Endothelial cell of umbilical vein (primary cell): ENCODE data around the gene LTO1. TPM values are rescaled to one million over a fixed set of nuclear protein-coding genes. Genes with fewer than 3 reads are reported as not detected.

Experiments used
- BruUV-seq: library from RNA; stranded (reverse); fragments of 400-500 nt; replicated peaks from 2 replicates; lab custom pipeline; 2021; lab: Mats Ljungman, UMichigan
- CTCF ChIA-PET: fragments of 300-600, 350-600 bp; sonication (Branson Sonifier 250); formaldehyde crosslinking; loops from one replicate; lab custom pipeline; 2021; ENCODE audit warnings: antibody characterized with exemption, inconsistent platforms; lab: Charles Lee
- POLR2A ChIA-PET: fragments of 300-600, 350-600 bp; sonication (Branson Sonifier 250); formaldehyde crosslinking; loops from one replicate; lab custom pipeline; 2021; ENCODE audit warnings: antibody characterized with exemption, inconsistent platforms; lab: Charles Lee
- DNase-seq: peaks from one replicate; pipeline ENCODE4 v3.0.0-alpha.2; 2011; ENCODE audit warnings: low read depth, low spot score
- FAIRE-seq: peaks from 2 replicates; lab custom pipeline; 2011; peaks lifted over from hg19 to GRCh38; lab: Jason Lieb, UNC
- H2AFZ ChIP-seq: 2 replicates; pipeline ENCODE4 v1.6.0; 2012; ENCODE audit warnings: low read depth, low read length, control low read depth, inconsistent platforms
- H3K27ac ChIP-seq: 2 replicates; pipeline ENCODE4 v1.5.1; 2011; ENCODE audit warnings: low read depth, mild to moderate bottlenecking, control low read depth, low read length, moderate library complexity; ENCODE audit not compliant: insufficient read depth
- H3K27me3 ChIP-seq, 2 experiments: 2 replicates each; pipeline versions ENCODE4 v1.6.0 to v1.6.1; 2011; ENCODE audit warnings: low read length in 2 of 2, mixed read lengths in 1 of 2; ENCODE audit not compliant: control insufficient read depth in 2 of 2, insufficient read depth in 2 of 2
- H3K36me3 ChIP-seq, 2 experiments: 2 replicates in 1 of 2; 3 replicates in 1 of 2; pipeline ENCODE4 v1.5.1; 2011; ENCODE audit warnings: low read length in 2 of 2, mild to moderate bottlenecking in 1 of 2, moderate library complexity in 1 of 2; ENCODE audit not compliant: control insufficient read depth in 2 of 2, insufficient read depth in 2 of 2; ENCODE audit errors: extremely low read depth in 1 of 2
- H3K4me1 ChIP-seq: 3 replicates; pipeline ENCODE4 v1.5.1; 2011; ENCODE audit warnings: mild to moderate bottlenecking, low read length; ENCODE audit not compliant: control insufficient read depth, insufficient read depth; ENCODE audit errors: extremely low read depth
- H3K4me2 ChIP-seq: 2 replicates; pipeline ENCODE4 v1.6.1; 2011; ENCODE audit warnings: low read length, control low read depth, mixed read lengths; ENCODE audit not compliant: insufficient read depth
- H3K4me3 ChIP-seq, 3 experiments: fragments of 200-600 bp in 1 of 3; sonication (generic), shearing (Covaris generic) in 1 of 3; replicated peaks in 1 of 3; 2 replicates each; pipeline ENCODE4 v1.5.1; 2011 to 2016; ENCODE audit warnings: control low read depth in 3 of 3, low read length in 3 of 3, mild to moderate bottlenecking in 2 of 3, inconsistent platforms in 1 of 3, low read depth in 1 of 3, moderate library complexity in 1 of 3; ENCODE audit not compliant: insufficient read depth in 1 of 3
- H3K79me2 ChIP-seq: 2 replicates; pipeline ENCODE4 v1.6.0; 2012; ENCODE audit warnings: low read length, inconsistent platforms; ENCODE audit not compliant: control insufficient read depth, insufficient read depth
- H3K9ac ChIP-seq: replicated peaks from 2 replicates; pipeline ENCODE3; 2011; ENCODE audit warnings: low read length, control low read depth; ENCODE audit not compliant: insufficient read depth; ENCODE audit errors: extremely low read depth
- H3K9me1 ChIP-seq: replicated peaks from 3 replicates; pipeline ENCODE4 v1.6.0; 2011; ENCODE audit warnings: mild to moderate bottlenecking, low read length; ENCODE audit not compliant: control insufficient read depth, insufficient read depth; ENCODE audit errors: extremely low read depth
- H3K9me3 ChIP-seq: replicated peaks from 2 replicates; pipeline ENCODE4 v1.5.1; 2012; ENCODE audit warnings: low read length, inconsistent platforms; ENCODE audit not compliant: control insufficient read depth, insufficient read depth
- H4K20me1 ChIP-seq: replicated peaks from 2 replicates; pipeline ENCODE3; 2011; ENCODE audit warnings: mild to moderate bottlenecking, low read length; ENCODE audit not compliant: control insufficient read depth, insufficient read depth; ENCODE audit errors: extremely low read depth
- EZH2 ChIP-seq: IDR thresholded peaks from 2 replicates; pipeline ENCODE4 v1.6.1; 2012; ENCODE audit warnings: borderline replicate concordance, low read depth, mild to moderate bottlenecking, moderate library complexity, low read length, inconsistent platforms; ENCODE audit not compliant: severe bottlenecking
- GATA2 ChIP-seq: IDR thresholded peaks from 2 replicates; pipeline ENCODE4 v1.7.0; 2011; ENCODE audit warnings: low read depth, mild to moderate bottlenecking, moderate library complexity, mixed read lengths, low read length; ENCODE audit not compliant: insufficient read length, insufficient read depth
- JUN ChIP-seq: IDR thresholded peaks from 2 replicates; pipeline ENCODE4 v1.6.1; 2011; ENCODE audit warnings: borderline replicate concordance, low read depth; ENCODE audit not compliant: insufficient read length, insufficient read depth
- MYC ChIP-seq: IDR thresholded peaks from one replicate; pipeline ENCODE4 v1.6.1; 2011; ENCODE audit warnings: mild to moderate bottlenecking, low read depth, low read length
- POLR2A ChIP-seq: IDR thresholded peaks from 2 replicates; pipeline ENCODE4 v1.6.1; 2012; ENCODE audit warnings: low read depth, mild to moderate bottlenecking, control low read depth, low read length
- POLR2AphosphoS5 ChIP-seq: IDR thresholded peaks from 2 replicates; pipeline ENCODE4 v1.6.1; 2012; ENCODE audit warnings: low read depth, mild to moderate bottlenecking, control low read depth, low read length, moderate library complexity; ENCODE audit not compliant: insufficient read depth
- dilution Hi-C: fragments of 300-500 bp; cut with MboI; formaldehyde crosslinking; loops from one replicate; pipeline ENCODE4 v1.15.0; 2019; ENCODE audit warnings: low sequenced_read_pairs; ENCODE audit not compliant: extremely low pct_ligation_motif_present
- intact Hi-C: fragments of 100-400 bp; cut with micrococcal nuclease; formaldehyde crosslinking; loops from one replicate; pipeline ENCODE4 v1.10.0; 2022
- polyA plus RNA-seq, 4 experiments: library from polyadenylated mRNA; depleted of rRNA in 3 of 4; stranded (reverse) in 3 of 4; unstranded in 1 of 4; fragments of >200 nt; gene quantifications; 2 replicates each; pipeline versions ENCODE4 v1.2.1 to v1.2.3, GENCODE V29; 2011 to 2012; ENCODE audit warnings: missing spikeins in 1 of 4
- total RNA-seq: library from RNA; stranded (reverse); gene quantifications from 2 replicates; pipeline ENCODE4 v1.2.3, GENCODE V29; 2021
- TF ChIP-seq, protein P1 (sequence below), 2 donors: IDR thresholded peaks; 1 replicate in 1 of 2; 2 replicates in 1 of 2; pipeline ENCODE4 v1.5.1; 2011; ENCODE audit warnings: low read length in 2 of 2, mild to moderate bottlenecking in 2 of 2, moderate library complexity in 2 of 2, control low read depth in 1 of 2, inconsistent platforms in 1 of 2, low read depth in 1 of 2; ENCODE audit not compliant: insufficient read depth in 1 of 2; ENCODE audit errors: extremely low read depth in 1 of 2
- TF ChIP-seq, protein P2 (sequence below): IDR thresholded peaks from 2 replicates; pipeline ENCODE4 v1.6.1; 2011; ENCODE audit not compliant: insufficient read depth, insufficient read length

The LTO1 gene
- total and polyA plus RNA-seq, 2 donors (not counting 3 experiments of a cell fraction or from before 2014, with no cell fraction given), result 26.8 to 30.9 TPM

DNA sequence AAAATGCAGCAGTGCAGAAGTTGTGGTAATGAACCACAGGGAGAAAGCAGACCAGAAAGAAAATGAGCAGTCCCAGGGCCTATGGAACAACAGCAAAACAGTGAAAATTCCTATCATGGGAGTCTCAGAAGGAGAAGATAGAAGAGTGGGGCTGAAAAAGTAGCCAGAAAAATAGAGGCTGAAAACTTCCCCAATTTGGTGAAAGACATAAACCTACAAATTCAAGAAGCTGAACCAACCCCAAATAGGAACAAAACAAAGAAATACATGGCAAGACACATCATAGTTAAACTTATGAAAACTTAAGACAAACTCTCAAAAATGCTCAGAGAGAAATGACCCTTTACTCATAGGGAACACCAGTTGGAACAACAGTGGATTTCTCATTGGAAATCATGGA is 17.3 kb upstream of the LTO1 start:
- Histone ChIP-seq H3K9me1 (no peaks in the 10 kb centered on the region), H3K4me2 (no peak overlapping the region), H3K27ac (no peak overlapping the region), H2AFZ (no peak overlapping the region), H3K79me2 (no peaks in the 10 kb centered on the region), H3K27me3 (peaks cover 2 to 8% of the 10 kb centered on the region in 2 experiments), H3K4me3 (no peak overlapping the region), H3K4me1 (no peaks in the 10 kb centered on the region), H3K36me3 (no peaks in the 10 kb centered on the region), H3K9me3 (no peaks in the 10 kb centered on the region), H4K20me1 (no peaks in the 10 kb centered on the region), H3K9ac (no peak overlapping the region)
- DNase-seq, result no peak
- intact Hi-C loops, result no loop called here
- ChIA-PET CTCF (interaction anchor here (0.9 to 1.4 kb wide), 3 partner anchors 109 to 504 kb away, joined by 3 to 4 read pairs (median 4); no protein-coding TSS in a partner anchor), POLR2A (no interaction called here)
- no TSS peak for BruUV-seq
- TF ChIP-seq, protein P1, sequence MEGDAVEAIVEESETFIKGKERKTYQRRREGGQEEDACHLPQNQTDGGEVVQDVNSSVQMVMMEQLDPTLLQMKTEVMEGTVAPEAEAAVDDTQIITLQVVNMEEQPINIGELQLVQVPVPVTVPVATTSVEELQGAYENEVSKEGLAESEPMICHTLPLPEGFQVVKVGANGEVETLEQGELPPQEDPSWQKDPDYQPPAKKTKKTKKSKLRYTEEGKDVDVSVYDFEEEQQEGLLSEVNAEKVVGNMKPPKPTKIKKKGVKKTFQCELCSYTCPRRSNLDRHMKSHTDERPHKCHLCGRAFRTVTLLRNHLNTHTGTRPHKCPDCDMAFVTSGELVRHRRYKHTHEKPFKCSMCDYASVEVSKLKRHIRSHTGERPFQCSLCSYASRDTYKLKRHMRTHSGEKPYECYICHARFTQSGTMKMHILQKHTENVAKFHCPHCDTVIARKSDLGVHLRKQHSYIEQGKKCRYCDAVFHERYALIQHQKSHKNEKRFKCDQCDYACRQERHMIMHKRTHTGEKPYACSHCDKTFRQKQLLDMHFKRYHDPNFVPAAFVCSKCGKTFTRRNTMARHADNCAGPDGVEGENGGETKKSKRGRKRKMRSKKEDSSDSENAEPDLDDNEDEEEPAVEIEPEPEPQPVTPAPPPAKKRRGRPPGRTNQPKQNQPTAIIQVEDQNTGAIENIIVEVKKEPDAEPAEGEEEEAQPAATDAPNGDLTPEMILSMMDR (IDR thresholded peaks at IDR 0.05; ENCODE audit: extremely low read depth in 1 of 2, insufficient read depth in 1 of 2, low read depth in 1 of 2, low read length in 2 of 2), result no peak
- TF ChIP-seq POLR2AphosphoS5, result no peak
- no peak for TF ChIP-seq POLR2A
- TF ChIP-seq, protein P2, sequence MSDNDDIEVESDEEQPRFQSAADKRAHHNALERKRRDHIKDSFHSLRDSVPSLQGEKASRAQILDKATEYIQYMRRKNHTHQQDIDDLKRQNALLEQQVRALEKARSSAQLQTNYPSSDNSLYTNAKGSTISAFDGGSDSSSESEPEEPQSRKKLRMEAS, result no peak
- no peak for TF ChIP-seq JUN
- no peak for TF ChIP-seq GATA2
- no peak for TF ChIP-seq EZH2
- no peak for TF ChIP-seq MYC
- dilution Hi-C loops, result no loop called here
- FAIRE-seq, result no peak
